Measurements from ENCODE around the gene TFDP2. TPM values are rescaled to one million over a fixed set of nuclear protein-coding genes. Genes with fewer than 3 reads are reported as not detected.

The TFDP2 gene
- total and polyA plus RNA-seq, 2 experiments from 2014 or later, result 150 to 410 TPM

GRCh38 chr3:142029791-142030190, 119.6 kb downstream of the TFDP2 start:
- H3K27me3 ChIP-seq (ENCODE audit: insufficient read depth), result no peaks in the 10 kb centered on the region
- DNase-seq (ENCODE audit: low spot score) (no peak), ATAC-seq (no peak)
- H3K9me2 ChIP-seq (ENCODE audit: insufficient read depth), result no peaks in the 10 kb centered on the region
- Mint-ChIP-seq H3K27me3 (ENCODE audit: insufficient read depth, low read depth, poor library complexity) (no peaks in the 10 kb centered on the region), H3K4me1 (peaks cover 15% of the 10 kb centered on the region; the same call in 2 of the 3 replicates), H3K36me3 (ENCODE audit: low read depth) (peaks cover 5% of the 10 kb centered on the region; the same call in 2 of the 3 replicates), H3K9me3 (no peaks in the 10 kb centered on the region), H3K4me3 (no peak overlapping the region), H3K27ac (peak overlapping the region; percentile 36; the same call in 1 of the 2 replicates)
- TF ChIP-seq CTCF (conservative IDR thresholded peaks at IDR 0.05; ENCODE audit: low read depth in 2 of 2), result no peak
- TF ChIP-seq CREB1 (CRISPR knock-in tag; IDR thresholded peaks at IDR 0.05; ENCODE audit: low read depth), result no peak
- TF ChIP-seq EZH2 (IDR thresholded peaks at IDR 0.05; ENCODE audit: low read depth, unreplicated experiment), result no peak
- no peak for TF ChIP-seq ZNF331 (CRISPR knock-in tag; IDR thresholded peaks at IDR 0.05; ENCODE audit: low read depth)
- no peak for TF ChIP-seq JUNB (IDR thresholded peaks at IDR 0.05; ENCODE audit: unreplicated experiment)
- TF ChIP-seq STAT1 (IDR thresholded peaks at IDR 0.05; ENCODE audit: unreplicated experiment), result no peak
- TF ChIP-seq NANOG (IDR thresholded peaks at IDR 0.05; ENCODE audit: borderline replicate concordance), result no peak
- TF ChIP-seq ETS1 (IDR thresholded peaks at IDR 0.05), result no peak
- TF ChIP-seq ZNF114 (CRISPR knock-in tag; IDR thresholded peaks at IDR 0.05), result no peak
- TF ChIP-seq ZNF462 (CRISPR knock-in tag; IDR thresholded peaks at IDR 0.05), result no peak
- no peak for TF ChIP-seq POLR2AphosphoS5 (IDR thresholded peaks at IDR 0.05; ENCODE audit: low read depth)
- TF ChIP-seq REST (IDR thresholded peaks at IDR 0.05; ENCODE audit: unreplicated experiment), result no peak
- no peak for TF ChIP-seq EZH2phosphoT487 (IDR thresholded peaks at IDR 0.05; ENCODE audit: unreplicated experiment)
- H3K4me2 ChIP-seq, result no peak overlapping the region
- no peaks in the 10 kb centered on the region for H4K20me1 ChIP-seq (replicated peaks; ENCODE audit: insufficient read depth)
- H3K36me3 ChIP-seq (ENCODE audit: insufficient read depth), result no peaks in the 10 kb centered on the region
- H3K27ac ChIP-seq (ENCODE audit: low read depth), result no peak overlapping the region
- H3K4me3 ChIP-seq, result no peak overlapping the region
- H3K4me1 ChIP-seq (ENCODE audit: insufficient read depth), result peaks cover 24% of the 10 kb centered on the region
- H2AFZ ChIP-seq, result no peak overlapping the region
- H3K79me2 ChIP-seq (replicated peaks; ENCODE audit: insufficient read depth), result peaks cover 33% of the 10 kb centered on the region
- H3F3A ChIP-seq (replicated peaks; ENCODE audit: low read depth), result no peaks in the 10 kb centered on the region

Measured in GM23338 (cell line).